Smooth muscle cell (in vitro differentiated cells): ENCODE measurements around the gene CTNNBIP1. TPM values are rescaled to one million over a fixed set of nuclear protein-coding genes. Genes with fewer than 3 reads are reported as not detected.

Source experiments
- DNase-seq: peaks from one replicate; lab custom pipeline; 2025; ENCODE audit not compliant: unreplicated experiment; lab: John Stamatoyannopoulos, UW
- H2AFZ ChIP-seq: fragments of 200-600 bp; sonication (generic); 2 replicates; pipeline ENCODE4 v1.6.0; 2016; ENCODE audit warnings: antibody characterized with exemption, low read depth, mild to moderate bottlenecking
- H3F3A ChIP-seq: fragments of 200-600 bp; sonication (generic); 2 replicates; pipeline ENCODE4 v1.6.0; 2017; ENCODE audit warnings: antibody characterized with exemption, low read depth
- H3K27ac ChIP-seq: fragments of 200-600 bp; sonication (generic); 2 replicates; pipeline ENCODE4 v1.5.1; 2016; ENCODE audit warnings: low read depth, mild to moderate bottlenecking
- H3K27me3 ChIP-seq: fragments of 200-600 bp; sonication (generic); 2 replicates; pipeline ENCODE4 v1.6.1; 2016; ENCODE audit warnings: low read depth, mild to moderate bottlenecking
- H3K36me3 ChIP-seq: fragments of 200-600 bp; sonication (generic); 2 replicates; pipeline ENCODE4 v1.5.1; 2016; ENCODE audit warnings: low read depth
- H3K4me1 ChIP-seq: fragments of 200-600 bp; sonication (generic); 2 replicates; pipeline ENCODE4 v1.5.1; 2016; ENCODE audit warnings: low read depth
- H3K4me2 ChIP-seq: fragments of 200-600 bp; sonication (generic); 2 replicates; pipeline ENCODE4 v1.6.0; 2016; ENCODE audit warnings: mild to moderate bottlenecking
- H3K4me3 ChIP-seq: fragments of 200-600 bp; sonication (generic); 2 replicates; pipeline ENCODE4 v1.5.1; 2016; ENCODE audit warnings: mild to moderate bottlenecking
- H3K79me2 ChIP-seq: fragments of 200-600 bp; sonication (generic); 2 replicates; pipeline ENCODE4 v1.6.0; 2016; ENCODE audit warnings: low read depth, mild to moderate bottlenecking
- H3K9ac ChIP-seq: fragments of 200-600 bp; sonication (generic); 2 replicates; pipeline ENCODE4 v1.6.0; 2016; ENCODE audit warnings: low read depth
- H3K9me3 ChIP-seq: fragments of 200-600 bp; sonication (generic); replicated peaks from 2 replicates; pipeline ENCODE4 v1.5.1; 2016; ENCODE audit warnings: low read depth
- H4K20me1 ChIP-seq: fragments of 200-600 bp; sonication (generic); 2 replicates; pipeline ENCODE4 v1.6.0; 2016; ENCODE audit warnings: low read depth
- WGBS: methylation state at CpG from one replicate; pipeline ENCODE4 v1.1.7; 2016; ENCODE audit warnings: low lambda C conversion rate; 5-methylcytosine and 5-hydroxymethylcytosine counted together
- polyA plus RNA-seq: library from polyadenylated mRNA; unstranded; fragments of >200 nt; fragmentation: Nextera tagmentation; extraction: Ambion mirVana; gene quantifications from 2 replicates; pipeline ENCODE4 v1.2.1, GENCODE V29; 2016
- total RNA-seq: library from RNA; depleted of rRNA; stranded (reverse); fragments of >200 nt; gene quantifications from 2 replicates; pipeline ENCODE4 v1.2.3, GENCODE V29; 2014
- TF ChIP-seq, protein P1 (sequence below): fragments of 200-600 bp; sonication (generic); IDR thresholded peaks from 2 replicates; pipeline ENCODE4 v1.5.1; 2017; ENCODE audit warnings: borderline replicate concordance, mild to moderate bottlenecking, antibody characterized with exemption; ENCODE audit not compliant: insufficient read depth, poor library complexity, severe bottlenecking

CTNNBIP1 gene
- total and polyA plus RNA-seq, 2 experiments from 2014 or later: 27.7 to 55.1 TPM

DNA sequence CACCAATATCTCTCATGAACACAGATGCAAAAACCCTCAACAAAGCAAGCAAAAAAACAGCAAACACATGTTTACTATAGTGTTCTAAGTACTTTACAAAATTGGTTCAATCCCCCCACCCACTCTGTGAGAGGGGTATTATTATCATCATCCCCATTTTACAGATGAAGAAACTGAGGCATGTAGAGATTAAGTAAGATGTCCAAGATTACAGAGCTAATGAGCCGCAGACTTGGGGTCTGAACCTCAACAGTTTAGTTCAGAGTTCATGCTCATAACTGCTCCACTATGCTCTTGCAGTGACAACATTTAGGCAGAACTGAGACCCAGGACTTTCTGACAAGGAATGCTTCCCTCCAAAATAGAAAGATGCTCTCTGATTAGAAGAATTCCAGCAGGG, 108.2 kb downstream of the CTNNBIP1 start:
- H3K4me1 ChIP-seq: peaks cover 11% of the 10 kb centered on the region
- no peak overlapping the region for H3K4me2 ChIP-seq
- no peak overlapping the region for H3K4me3 ChIP-seq
- H3F3A ChIP-seq: no peaks in the 10 kb centered on the region
- peaks cover 99% of the 10 kb centered on the region for H4K20me1 ChIP-seq
- no peak overlapping the region for H3K9ac ChIP-seq
- no peak overlapping the region for H3K27ac ChIP-seq
- TF ChIP-seq, protein P1, sequence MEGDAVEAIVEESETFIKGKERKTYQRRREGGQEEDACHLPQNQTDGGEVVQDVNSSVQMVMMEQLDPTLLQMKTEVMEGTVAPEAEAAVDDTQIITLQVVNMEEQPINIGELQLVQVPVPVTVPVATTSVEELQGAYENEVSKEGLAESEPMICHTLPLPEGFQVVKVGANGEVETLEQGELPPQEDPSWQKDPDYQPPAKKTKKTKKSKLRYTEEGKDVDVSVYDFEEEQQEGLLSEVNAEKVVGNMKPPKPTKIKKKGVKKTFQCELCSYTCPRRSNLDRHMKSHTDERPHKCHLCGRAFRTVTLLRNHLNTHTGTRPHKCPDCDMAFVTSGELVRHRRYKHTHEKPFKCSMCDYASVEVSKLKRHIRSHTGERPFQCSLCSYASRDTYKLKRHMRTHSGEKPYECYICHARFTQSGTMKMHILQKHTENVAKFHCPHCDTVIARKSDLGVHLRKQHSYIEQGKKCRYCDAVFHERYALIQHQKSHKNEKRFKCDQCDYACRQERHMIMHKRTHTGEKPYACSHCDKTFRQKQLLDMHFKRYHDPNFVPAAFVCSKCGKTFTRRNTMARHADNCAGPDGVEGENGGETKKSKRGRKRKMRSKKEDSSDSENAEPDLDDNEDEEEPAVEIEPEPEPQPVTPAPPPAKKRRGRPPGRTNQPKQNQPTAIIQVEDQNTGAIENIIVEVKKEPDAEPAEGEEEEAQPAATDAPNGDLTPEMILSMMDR: no peak
- H3K27me3 ChIP-seq: no peaks in the 10 kb centered on the region
- no peak for DNase-seq
- no peaks in the 10 kb centered on the region for H3K9me3 ChIP-seq
- no peak overlapping the region for H2AFZ ChIP-seq
- H3K36me3 ChIP-seq: no peaks in the 10 kb centered on the region
- 100% methylated on average over 1 of the region's 1 CpG for WGBS
- peaks cover 65% of the 10 kb centered on the region for H3K79me2 ChIP-seq

Other genes starting within 250 kb of the CTNNBIP1 start
- gene CLSTN1, start 86.3 kb downstream of the CTNNBIP1 start, total RNA-seq: 45.4 and 51.3 TPM in 2 replicates
- gene CLSTN1, start 86.3 kb downstream of the CTNNBIP1 start, polyA plus RNA-seq: 83.5 and 90.8 TPM in 2 replicates
- gene LZIC, start 33.1 kb upstream of the CTNNBIP1 start, total RNA-seq: 42.3 and 47.5 TPM in 2 replicates
- gene LZIC, start 33.1 kb upstream of the CTNNBIP1 start, polyA plus RNA-seq: 21.9 and 36.4 TPM in 2 replicates
- 6.4 and 7.4 TPM in 2 replicates for gene NMNAT1, start 33.2 kb upstream of the CTNNBIP1 start, total RNA-seq
- 9.6 and 9.8 TPM in 2 replicates for gene NMNAT1, start 33.2 kb upstream of the CTNNBIP1 start, polyA plus RNA-seq
- gene RBP7, start 87.0 kb upstream of the CTNNBIP1 start, total RNA-seq: 0.45 and 0.58 TPM in 2 replicates
- gene RBP7, start 87.0 kb upstream of the CTNNBIP1 start, polyA plus RNA-seq: 0.70 TPM in 1 of 2 replicates, not detected in the other
- gene UBE4B, start 122.7 kb upstream of the CTNNBIP1 start, total RNA-seq: 46.4 and 54.7 TPM in 2 replicates
- gene UBE4B, start 122.7 kb upstream of the CTNNBIP1 start, polyA plus RNA-seq: 20.9 and 24.2 TPM in 2 replicates